Uterus (tissue), 2 donors: Measurements from ENCODE around the gene CACNB4.

Experiments
- CTCF ChIP-seq, 4 experiments: fragments of 200-600 bp in 2 of 4; fragments of 450-650 bp in 2 of 4; sonication (generic) in 2 of 4; IDR thresholded peaks; one replicate each; pipeline ENCODE4 v1.5.1; 2016 to 2019; ENCODE audit warnings: antibody characterized with exemption in 4 of 4, mild to moderate bottlenecking in 2 of 4, moderate library complexity in 1 of 4
- POLR2A ChIP-seq, 2 donors: fragments of 450-650 bp; IDR thresholded peaks; one replicate each; pipeline ENCODE4 v1.6.1; 2016; ENCODE audit warnings: antibody characterized with exemption in 2 of 2, mild to moderate bottlenecking in 1 of 2, moderate library complexity in 1 of 2

GRCh38 chr2:152055366-152056108 is 43.3 kb downstream of the CACNB4 start:
- TF ChIP-seq CTCF (IDR thresholded peaks at IDR 0.05) (no peak), POLR2A (IDR thresholded peaks at IDR 0.05) (no peak)
